NCI-H1436 treated with DMSO at 0.1 percent for 48 hours (cell line): ENCODE measurements around the gene PACS2.

Source experiments
- DNase-seq: peaks from one replicate; lab custom pipeline; 2025; lab: John Stamatoyannopoulos, UW

Gene PACS2

DNA sequence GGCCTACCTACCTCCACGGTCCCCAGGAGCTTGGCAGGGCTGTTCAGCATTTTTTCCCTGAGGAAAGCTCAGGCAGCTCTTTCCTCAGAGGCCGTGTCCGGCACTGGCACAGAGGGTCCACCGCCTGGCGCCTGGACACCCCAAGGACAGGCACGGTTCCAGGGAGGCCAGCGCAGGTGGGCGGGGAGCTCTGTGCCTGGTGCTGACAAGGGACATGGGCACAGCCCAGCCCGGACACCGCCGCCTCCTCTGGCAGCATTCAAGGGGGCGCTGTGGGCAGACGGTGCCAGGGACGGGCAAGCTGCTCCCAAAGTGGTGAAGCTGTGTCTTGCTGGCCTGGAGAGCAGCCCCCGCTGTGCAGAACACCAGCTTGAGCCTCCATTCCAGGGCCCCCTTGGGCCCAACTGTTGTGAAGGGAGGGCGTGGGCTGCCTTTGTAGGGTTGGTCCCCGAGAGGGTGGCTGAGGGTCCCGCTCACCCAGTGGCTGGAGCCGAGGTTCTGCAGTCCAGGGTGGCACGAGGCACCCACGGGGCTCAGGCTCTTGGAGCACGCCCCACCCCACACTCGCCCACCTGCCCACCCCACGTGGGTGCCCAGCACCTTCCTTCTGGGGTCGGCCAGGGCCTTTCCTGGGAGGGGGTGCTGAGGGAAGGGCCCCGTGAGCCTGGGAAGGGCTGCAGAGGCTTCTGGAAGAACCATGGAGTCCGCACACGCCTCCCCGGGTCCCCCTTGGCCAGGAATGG, 54.5 kb downstream of the PACS2 start:
- no peak for DNase-seq

DNA sequence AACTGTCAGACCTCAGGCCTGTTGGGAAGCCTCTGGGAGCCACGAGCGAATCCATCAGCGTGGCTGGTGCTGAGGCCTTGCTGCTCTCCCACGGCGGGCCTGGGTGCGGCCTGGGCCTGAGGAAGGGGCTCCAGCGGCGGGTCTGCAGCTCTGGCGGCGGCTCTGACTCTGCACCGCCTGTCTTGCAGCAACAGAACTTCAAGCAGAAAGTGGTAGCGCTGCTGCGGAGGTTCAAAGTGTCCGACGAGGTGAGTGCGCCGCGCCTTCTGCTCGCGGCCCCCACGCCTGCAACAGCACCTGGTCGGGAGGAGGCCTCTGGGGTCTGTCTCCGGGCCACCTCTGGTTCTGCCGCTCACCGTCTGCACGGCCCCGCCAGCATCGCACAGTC, 55.1 kb downstream of the PACS2 start:
- DNase-seq = no peak

DNA sequence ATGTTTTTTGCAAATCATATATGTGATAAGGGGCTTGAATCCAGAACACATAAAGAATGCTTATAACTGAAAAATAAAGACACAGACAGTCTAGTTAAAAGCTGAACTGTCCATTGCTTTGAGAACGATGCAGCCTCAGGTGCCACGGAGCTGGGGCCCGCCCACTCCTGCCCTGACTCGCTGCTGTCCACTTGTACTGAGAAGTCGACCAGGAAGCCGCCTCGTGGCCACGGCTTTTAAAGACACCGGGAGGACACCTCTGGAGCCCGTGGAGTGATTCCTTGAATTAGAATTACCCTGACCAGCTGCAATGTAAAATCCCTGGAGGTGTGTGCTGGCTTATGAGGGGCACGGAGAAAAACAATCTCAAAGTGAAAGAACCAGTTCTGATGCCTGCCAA, 59.8 kb downstream of the PACS2 start:
- no peak for DNase-seq

DNA sequence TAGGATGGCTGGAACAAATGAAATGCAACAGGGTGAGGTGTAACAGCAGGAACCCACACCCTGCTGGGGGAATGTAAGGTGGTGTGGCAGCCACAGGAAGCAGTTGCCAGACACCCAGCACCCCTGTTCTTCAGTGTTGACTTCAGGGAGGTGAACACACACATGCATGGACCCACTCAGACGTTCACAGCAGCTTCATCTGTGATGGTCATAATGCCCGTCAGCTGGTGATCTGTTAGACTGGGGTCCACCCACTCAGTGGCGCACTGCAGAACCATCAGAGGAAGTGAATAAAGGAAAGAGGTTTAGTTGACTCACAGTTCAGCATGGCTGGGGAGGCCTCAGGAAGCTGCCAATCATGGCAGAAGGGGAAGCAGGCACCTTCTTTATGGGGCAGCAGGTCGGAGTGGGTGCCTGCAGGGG, 61.1 kb downstream of the PACS2 start:
- DNase-seq = no peak

DNA sequence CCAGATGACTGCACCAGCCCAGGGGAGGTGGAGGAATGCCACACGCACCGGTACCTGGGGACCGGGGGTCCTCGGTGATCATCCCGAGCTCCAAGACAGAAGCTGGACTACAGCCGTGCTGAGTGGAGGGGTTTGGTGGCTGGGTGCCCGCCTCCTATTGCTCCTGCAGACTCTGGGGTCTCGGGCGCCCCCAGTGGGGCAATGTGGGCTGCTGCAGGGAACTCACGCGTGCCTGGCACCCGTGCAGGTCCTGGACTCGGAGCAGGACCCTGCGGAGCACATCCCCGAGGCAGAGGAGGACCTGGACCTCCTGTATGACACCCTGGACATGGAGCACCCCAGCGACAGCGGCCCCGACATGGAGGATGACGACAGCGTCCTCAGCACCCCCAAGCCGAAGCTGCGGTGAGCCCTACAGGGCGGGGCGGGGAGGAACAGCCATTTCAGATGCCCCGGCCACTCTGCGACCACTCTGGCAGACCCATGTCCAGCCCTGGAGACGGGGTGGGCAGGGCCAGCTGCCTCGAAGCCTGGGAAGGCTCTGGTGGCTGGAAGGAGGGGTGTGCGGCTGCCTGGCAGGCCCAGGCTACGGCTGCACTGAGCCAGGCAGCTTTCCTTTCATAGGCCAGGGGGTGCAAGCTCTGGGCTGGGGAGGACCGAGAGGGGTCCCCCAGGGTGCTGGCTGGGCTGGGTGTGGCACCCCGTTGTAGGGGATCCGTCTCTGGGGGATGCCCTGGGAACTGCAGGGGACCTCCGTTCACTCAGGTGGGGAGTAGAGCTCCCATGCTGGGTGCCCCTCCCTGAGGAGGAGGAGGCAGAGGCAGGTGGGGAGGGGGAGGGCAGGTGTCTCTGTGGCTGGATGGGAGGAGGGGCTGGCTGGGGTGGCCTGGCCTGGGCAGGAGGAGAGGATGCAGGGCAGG, 62.2 kb downstream of the PACS2 start:
- DNase-seq = no peak

DNA sequence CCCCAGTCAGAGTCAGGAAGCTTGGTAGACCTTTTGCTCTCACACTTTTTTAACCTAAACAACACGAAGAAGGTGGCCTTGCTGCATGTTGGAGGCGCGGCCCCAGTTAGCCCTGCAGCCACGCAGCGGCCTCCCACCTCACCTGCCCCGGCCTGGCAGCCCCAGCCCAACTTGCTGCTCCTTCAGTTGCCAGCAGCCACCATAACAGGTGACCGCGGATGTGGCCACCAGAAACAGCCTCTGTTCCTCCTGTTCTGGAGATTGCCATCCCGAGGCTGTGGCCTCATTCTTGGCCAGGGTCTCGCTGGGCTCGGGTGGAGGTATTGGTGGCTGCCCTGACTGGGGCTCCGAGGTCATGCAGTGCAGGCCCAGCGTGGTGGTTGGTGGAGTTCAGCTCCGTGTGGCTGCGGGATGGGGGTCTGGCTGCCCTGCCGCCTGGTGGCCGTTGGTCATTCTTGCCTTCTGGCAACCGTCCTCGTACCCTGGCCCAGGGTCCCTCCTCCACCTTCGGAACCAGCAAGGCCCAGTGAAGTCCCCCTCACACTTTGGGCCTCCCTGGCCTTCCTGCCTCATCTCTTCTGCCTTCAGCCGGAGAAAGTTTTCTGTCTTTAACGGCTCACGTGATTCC, 63.1 kb downstream of the PACS2 start:
- DNase-seq = no peak

DNA sequence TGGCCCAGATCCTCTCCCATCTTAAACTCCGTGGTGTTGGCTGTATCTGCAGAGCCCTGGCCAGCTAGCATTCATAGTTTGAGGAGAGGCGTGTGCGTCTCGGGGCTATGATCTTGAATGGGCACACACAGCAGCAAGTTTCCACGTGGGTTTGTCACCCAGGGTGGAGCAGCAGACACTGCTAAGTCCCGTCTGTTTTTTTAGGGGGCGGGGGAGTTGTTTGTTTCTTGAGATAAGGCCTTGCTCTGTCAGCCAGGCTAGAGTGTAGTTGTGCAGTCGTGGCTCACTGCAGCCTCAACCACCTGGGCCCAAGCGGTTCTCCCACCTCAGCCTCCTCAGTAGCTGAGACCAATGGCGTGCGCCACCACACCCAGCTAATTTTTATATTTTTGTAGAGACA, 63.7 kb downstream of the PACS2 start:
- DNase-seq = no peak

DNA sequence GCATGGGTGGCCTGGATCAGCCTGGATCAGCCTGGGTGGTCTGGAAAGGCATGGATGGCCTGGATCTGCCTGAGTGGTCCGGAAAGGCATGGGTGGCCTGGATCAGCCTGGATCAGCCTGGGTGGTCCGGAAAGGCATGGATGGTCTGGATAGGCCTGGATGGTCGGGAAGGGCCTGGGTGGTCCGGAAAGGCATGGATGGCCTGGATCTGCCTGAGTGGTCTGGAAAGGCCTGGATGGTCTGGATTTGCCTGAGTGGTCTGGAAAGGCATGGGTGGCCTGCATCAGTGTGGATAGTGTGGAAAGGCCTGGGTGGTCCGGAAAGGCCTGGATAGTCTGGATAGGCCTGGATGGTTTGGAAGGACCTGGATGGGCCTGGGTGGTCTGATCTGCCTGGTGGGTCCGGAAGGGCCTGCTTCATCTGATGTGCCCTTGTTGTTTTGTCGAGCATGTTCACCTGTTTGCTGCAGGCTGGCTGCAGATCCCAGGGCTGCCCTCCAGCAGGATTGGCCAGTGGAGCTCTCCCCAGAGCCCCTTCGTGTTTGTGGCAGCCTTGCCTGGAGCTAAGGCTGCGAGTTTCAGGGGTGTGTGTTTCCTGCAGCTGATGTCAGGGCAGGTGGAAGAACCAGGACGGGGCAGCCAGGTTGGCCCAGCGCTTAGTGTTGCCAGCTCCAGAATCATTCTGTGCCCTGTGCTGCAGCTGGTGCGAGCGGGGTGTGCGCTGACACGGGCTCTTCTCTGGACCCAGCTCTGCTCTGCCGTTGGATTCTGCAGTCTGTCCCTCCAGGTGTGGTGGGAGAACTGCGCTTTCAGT, 64.5 kb downstream of the PACS2 start:
- no peak for DNase-seq

DNA sequence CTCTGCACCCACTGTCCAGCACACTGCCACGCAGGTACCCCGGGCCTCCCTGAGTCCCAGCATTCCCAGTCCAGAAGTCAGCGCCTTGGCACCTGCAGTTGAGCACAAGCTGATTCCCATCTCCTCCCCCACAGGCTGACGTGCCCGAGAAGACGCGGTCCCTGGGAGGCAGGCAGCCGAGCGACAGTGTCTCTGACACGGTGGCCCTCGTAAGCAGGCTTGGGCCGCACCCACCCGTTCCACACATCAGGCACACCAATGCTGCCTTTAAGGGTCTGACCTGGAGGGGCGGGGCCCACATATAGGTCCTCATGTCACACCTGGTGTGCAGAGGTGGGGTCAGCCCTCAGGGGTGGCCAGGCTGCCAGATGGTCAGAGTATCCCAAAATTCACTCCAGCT, 65.4 kb downstream of the PACS2 start:
- no peak for DNase-seq

DNA sequence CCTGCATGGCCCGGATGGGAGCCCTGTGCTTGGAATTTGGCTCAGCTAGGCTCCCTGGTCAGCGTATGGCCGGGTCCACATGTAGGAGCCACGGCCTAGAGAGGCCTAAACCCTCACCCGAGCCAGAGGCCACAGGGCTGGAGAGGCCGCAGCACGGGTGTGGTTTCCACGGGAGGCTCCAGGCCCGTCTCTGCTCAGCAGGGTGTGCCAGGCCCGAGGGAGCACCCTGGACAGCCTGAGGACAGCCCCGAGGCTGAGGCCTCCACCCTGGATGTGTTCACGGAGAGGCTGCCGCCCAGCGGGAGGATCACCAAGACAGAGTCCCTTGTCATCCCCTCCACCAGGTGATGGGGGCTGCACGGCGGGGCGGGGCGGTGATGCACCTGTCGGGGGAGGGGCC, 66.2 kb downstream of the PACS2 start:
- no peak for DNase-seq

DNA sequence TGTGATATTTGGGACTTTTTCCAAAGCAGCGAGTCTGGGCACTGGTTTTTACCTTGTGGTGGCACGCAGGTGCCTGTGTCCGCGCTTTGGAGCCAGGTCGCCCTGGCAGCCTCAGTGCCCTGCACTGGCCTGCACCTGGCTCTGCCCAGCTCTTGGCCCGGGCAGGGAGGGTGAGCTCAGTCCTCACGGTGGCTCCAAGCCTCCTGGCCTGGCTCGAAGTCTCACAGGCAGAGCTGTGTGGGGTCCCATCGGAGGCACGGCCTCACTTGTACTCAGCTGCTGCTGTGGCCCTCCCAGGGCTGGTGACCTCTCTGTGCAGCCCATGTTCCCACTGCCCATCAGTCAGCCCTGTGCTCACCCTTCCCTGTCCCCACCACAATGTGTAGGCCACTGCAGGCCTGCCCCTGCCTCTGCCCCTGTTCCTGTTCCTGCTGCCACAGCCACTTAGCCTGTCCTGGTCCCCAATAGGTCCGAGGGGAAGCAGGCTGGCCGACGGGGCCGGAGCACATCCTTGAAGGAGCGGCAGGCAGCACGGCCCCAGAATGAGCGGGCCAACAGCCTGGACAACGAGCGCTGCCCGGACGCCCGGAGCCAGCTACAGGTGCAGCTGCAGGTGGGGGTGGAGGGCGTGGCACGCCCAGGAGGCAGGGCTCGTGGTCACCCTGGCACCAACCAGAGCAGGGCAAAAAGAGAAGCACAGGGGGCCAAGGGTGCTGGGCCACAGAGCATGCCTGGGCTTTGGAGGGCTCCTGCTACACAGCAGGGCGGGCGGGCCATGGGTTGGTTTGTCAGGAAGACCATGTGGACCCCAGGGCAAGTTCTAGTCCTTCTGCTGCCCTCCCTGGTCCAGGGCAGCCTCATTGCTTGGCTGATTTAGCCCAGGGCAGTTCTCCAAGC, 67.1 kb downstream of the PACS2 start:
- no peak for DNase-seq

DNA sequence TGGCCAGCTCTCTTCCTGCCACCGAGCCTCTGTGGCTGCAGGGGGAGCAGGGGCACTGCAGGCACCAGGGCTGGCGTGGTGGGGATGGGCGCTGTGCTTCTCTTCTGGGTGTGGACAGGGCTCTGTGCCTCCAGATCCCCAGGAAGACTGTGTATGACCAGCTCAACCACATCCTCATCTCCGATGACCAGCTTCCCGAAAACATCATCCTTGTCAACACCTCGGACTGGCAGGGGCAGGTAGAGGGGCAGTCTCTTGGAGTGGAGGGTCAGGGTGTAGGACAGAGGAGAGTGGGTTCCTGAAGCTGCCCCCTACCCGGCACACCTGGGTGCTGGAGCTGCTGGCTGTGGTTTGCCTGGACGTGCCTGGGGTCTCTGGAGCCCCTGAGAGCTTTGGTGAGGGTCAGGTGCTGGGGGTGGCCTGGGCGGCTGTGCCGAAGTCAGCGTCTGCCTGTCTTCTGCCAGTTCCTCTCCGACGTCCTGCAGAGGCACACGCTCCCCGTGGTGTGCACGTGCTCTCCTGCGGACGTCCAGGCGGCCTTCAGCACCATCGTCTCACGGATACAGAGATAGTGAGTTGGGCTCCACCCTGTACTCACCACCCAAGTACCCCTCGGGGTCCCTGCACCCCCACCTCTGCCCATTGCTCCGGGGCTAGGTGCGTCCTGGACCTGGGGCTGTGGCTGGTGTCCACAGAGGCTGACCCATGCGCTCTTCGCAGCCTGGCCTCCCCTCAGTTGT, 68.0 kb downstream of the PACS2 start:
- DNase-seq = no peak

DNA sequence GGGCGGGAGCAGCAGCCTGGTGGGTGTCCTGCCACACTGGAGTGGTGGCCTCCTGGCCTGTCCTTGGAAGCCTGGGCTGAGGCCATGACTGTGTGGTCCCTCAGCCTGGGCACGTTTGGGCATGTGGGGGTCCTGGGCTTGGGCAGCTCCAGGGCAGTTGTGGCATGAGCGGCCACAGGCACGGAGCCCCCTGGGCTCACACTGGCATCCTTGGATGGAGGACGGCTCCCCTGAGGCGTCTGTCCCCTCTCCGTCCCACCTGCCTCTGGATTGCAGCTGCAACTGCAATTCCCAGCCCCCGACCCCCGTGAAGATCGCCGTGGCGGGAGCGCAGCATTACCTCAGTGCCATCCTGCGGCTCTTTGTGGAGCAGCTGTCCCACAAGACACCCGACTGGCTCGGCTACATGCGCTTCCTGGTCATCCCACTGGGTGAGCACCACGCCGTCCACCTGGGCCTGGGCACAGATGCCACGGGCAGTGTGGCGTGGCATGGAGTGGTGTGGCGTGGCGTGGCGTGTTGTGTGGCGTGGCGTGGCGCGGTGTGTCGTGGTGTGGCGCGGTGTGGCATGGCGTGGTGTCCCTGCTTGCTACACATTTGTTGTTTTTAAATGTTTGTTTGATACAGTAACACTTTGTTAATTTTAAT, 68.7 kb downstream of the PACS2 start:
- no peak for DNase-seq

DNA sequence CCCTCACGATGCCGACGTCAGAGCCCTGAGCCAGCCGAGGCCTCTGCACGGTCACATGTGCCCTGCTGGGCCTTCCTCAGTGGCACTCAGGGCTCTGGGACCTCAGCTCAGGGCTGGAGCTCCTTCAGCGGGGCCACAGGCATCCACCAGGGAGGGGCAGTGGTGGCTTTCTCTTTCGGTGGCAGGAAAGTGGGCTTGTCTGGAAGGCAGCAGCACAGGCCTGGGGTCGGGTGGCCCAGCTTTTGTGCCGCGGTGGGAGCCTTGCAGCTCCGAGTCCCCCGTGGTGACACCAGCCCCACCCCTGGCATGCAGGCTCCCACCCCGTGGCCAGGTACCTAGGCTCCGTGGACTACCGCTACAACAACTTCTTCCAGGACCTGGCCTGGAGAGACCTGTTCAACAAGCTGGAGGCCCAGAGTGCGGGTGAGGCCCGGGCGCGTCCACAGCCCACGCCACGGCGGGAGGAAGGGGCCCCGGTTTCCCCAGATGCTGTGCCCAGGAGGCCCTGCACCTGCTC, 69.6 kb downstream of the PACS2 start:
- DNase-seq = no peak

DNA sequence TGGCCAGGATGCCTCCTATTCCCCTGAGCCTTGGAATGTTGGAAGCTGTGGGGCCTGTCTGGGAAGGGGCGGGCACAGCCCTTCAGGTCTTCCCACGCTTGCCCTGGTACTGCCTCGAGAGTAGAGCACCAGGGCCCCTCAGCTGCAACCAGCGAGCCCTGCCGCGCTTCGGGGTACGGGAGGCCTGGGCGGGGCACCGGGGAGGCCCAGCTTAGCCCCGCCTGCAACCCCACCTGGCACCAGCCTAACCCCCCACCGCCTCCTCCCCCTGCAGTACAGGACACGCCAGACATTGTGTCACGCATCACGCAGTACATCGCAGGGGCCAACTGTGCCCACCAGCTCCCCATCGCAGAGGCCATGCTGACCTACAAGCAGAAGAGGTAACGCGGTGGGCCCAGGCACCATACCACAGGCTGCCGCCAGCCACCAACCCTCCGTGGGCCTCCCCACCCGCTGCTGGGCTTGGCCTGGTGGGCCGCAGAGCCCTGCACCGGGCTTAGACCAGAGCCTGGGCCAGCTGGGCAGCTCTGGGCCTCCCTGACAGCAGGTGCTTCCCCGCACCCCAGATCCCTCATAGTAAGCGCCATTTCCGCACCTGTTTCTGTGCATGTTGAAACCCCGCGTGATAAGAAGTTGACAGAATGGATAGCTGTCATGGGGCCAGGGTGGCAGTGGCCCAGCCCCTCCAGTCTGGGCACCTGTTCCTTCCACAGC, 70.2 kb downstream of the PACS2 start:
- DNase-seq = no peak

DNA sequence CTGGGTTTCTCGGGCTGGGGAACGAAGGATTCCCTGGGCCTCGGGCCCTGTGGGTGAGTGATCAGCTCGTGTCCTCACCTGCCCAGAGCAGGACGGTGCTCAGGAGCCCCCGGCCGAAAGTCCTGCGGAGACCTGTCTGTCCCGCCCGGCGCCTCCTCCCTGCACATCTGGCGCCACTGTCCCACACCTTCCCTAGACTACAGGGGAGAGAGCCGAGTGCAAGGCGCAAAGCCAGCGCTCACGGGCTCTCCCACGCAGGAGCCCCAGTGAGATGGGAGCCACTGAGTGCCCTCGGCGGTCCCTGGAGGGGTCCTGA, 70.7 kb downstream of the PACS2 start:
- no peak for DNase-seq

DNA sequence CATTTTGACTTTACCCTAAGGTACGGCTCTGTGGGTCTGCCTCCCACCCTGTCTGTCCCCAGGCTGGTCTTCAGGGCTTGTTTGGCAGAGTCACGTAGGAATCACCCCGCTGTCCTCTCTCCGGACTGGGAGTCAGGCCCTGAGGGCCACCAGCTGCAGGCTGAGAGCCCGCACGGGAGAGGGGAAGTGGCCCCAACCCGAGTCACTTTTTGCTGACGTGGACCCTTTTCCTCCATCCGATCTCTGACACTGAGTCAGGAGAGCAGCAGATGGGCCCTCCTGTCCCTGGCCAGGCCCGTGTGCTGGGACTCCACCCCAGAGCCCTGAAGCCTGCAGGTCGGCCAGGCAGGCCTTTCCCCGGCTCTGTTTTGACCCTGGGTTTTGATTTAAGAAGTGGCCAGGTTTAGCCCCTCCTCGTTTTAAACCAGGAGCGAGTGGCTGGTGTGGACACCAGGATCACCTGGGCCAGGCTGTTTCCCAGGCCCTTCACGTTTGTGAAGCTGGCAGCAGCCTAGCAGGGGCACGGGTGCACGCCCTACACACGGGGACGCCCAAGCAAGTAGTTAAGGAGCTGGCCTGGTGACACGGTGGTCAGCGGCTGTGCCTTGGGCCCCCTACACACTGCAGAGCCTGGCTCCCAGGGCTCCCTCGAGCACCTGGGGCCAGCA, 71.3 kb downstream of the PACS2 start:
- no peak for DNase-seq
